Fibroblast of pulmonary artery (primary cell): ENCODE data around the gene PIK3AP1.
"Not testable (repeated sequence)": the region's sequence is repeated elsewhere in the genome, so short reads cannot be mapped to it uniquely, and the experiment has no call there.

ENCODE experiments used
- DNase-seq: peaks from one replicate; pipeline ENCODE4 v3.0.0-alpha.2; 2010; ENCODE audit warnings: low read depth
- H3K4me3 ChIP-seq: replicated peaks from 2 replicates; pipeline ENCODE4 v1.5.1; 2011; ENCODE audit warnings: low read depth, mild to moderate bottlenecking, control low read depth, low read length, moderate library complexity
- TF ChIP-seq, protein P1 (sequence below): IDR thresholded peaks from 2 replicates; pipeline ENCODE4 v1.5.1; 2011; ENCODE audit warnings: mild to moderate bottlenecking, control low read depth, low read length, inconsistent platforms; ENCODE audit errors: missing control alignments

The PIK3AP1 gene

GRCh38 chr10:96703358-96703757, 17.0 kb downstream of the PIK3AP1 start:
- no peak overlapping the region for H3K4me3 ChIP-seq
- no peak for DNase-seq
- TF ChIP-seq, protein P1, sequence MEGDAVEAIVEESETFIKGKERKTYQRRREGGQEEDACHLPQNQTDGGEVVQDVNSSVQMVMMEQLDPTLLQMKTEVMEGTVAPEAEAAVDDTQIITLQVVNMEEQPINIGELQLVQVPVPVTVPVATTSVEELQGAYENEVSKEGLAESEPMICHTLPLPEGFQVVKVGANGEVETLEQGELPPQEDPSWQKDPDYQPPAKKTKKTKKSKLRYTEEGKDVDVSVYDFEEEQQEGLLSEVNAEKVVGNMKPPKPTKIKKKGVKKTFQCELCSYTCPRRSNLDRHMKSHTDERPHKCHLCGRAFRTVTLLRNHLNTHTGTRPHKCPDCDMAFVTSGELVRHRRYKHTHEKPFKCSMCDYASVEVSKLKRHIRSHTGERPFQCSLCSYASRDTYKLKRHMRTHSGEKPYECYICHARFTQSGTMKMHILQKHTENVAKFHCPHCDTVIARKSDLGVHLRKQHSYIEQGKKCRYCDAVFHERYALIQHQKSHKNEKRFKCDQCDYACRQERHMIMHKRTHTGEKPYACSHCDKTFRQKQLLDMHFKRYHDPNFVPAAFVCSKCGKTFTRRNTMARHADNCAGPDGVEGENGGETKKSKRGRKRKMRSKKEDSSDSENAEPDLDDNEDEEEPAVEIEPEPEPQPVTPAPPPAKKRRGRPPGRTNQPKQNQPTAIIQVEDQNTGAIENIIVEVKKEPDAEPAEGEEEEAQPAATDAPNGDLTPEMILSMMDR: no peak

GRCh38 chr10:96701265-96701664, 19.0 kb downstream of the PIK3AP1 start:
- no peak overlapping the region for H3K4me3 ChIP-seq
- no peak for DNase-seq
- TF ChIP-seq, protein P1: no peak

DNA sequence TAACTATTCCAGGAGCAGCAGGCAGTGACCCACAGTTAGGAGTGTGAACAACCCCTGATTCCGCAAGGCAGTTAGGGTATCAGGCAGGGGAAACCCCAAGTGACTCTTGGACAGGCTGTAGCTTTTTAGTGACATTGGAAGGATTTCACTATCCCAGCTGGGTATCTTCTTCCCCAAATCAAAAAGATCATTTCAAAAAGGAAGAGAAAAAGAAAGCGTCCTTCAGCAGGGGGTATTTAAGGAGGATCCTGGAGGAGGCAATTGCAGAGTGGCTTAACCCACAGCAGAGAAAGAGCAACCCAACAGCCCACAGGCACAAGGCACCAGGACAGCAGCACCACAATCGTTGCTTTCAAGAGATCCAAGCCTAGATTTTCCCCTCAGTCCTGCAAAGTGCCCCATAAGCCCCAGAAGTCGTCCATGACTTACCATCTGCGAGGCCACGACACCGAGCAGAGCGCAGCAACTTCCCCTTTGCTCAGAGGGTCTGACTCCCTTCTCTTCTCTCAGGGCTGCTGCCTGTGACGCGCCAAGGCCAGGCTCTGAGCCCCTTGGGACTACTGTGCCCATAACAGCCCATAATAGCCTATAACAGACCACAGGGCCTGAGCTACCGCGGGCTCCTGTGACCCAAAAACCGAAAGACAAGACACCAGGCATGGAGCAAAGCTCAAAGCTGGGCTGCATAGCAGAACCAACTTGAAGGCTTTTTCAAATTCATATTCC, 19.8 kb downstream of the PIK3AP1 start:
- TF ChIP-seq, protein P1: no peak
- DNase-seq: no peak
- no peak overlapping the region for H3K4me3 ChIP-seq

DNA sequence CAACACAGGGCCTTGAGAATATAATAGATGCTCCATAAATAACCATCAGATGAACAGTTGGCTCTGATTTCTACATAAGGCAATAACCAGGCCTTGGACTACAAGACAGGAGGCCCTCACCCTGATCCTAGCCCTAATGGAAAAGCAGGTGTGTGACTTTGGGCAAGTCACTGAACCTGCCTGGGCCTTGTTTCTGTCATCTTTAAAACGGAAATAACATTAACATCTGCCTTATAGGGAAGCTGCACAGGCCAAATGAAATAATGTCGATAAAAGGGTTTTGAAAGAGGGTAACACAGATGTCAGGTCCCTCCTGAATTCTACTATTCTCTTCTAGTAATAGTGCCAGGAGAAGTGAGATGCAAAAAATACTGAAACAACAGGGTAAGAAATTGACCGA, 20.7 kb downstream of the PIK3AP1 start:
- TF ChIP-seq, protein P1: no peak
- no peak for DNase-seq
- no peak overlapping the region for H3K4me3 ChIP-seq

DNA sequence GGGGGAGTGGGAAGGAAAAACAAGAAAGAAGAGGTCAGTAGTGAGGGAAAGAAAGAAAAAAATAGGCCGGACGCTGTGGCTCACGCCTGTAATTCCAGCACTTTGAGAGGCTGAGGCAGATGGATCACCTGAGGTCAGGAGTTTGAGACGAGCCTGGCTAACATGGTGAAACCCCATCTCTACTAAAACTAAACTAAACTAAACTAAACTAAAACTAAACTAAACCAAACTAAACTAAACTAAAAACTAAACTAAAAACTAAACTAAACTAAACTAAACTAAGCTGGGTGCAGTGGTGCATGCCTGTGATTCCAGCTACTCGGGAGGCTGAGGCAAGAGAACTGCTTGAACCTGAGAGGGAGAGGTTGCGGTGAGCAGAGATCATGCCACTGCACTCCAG, 22.0 kb downstream of the PIK3AP1 start:
- not testable (repeated sequence) for H3K4me3 ChIP-seq, DNase-seq

- no peak overlapping the region for H3K4me3 ChIP-seq
- TF ChIP-seq, protein P1: no peak
- DNase-seq: no peak
These were observed 22.9 kb downstream of the PIK3AP1 start for GRCh38 chr10:96697438-96697837.

DNA sequence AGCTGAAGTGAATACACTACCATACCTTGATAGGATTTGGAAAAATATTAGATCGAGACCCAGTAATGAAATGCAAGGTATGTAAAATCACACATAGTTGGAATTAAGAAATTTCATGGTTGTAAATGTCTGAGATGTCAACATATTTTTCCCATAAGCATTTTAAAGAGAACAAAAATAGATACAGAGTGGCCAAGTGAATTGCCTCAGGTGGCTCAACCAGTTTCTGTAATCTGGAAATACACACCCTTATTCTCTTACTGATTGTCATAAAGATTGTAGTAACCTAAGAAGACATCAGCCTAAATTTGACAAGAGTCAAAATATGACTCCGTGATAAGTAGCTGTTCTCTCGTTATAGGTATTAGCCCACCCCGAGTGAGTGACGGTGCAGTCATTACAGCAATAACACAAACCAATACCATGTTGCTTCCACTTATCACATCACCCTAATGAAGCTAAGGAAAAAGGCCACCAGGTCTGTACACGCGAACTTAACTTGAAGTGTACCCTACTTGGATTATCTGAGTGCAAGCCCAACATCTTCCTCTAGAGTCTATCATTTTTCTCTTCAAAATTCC, 23.4 kb downstream of the PIK3AP1 start:
- no peak overlapping the region for H3K4me3 ChIP-seq
- no peak for DNase-seq
- TF ChIP-seq, protein P1: no peak
